ENCODE measurements around the gene UCN.

GRCh38 chr2:27285481-27285880, 22.8 kb downstream of the UCN start:
- no peak for TF ChIP-seq CTCF (IDR thresholded peaks at IDR 0.05; ENCODE audit: low read depth, low read length, poor library complexity, severe bottlenecking)
- TF ChIP-seq EZH2phosphoT487 (IDR thresholded peaks at IDR 0.05; ENCODE audit: borderline replicate concordance, low read length) = no peak
